OCI-LY7 (cell line): ENCODE measurements around the gene TRIM52. TPM values are rescaled to one million over a fixed set of nuclear protein-coding genes. Genes with fewer than 3 reads are reported as not detected.

ENCODE experiments used
- BruUV-seq: library from RNA; stranded (reverse); fragments of 400-500 nt; replicated peaks from 2 replicates; lab custom pipeline; 2021; lab: Mats Ljungman, UMichigan
- CTCF ChIA-PET: fragments of 300-600 bp; sonication (Branson Sonifier 250); formaldehyde crosslinking; loops from one replicate; lab custom pipeline; 2022; ENCODE audit warnings: antibody characterized with exemption; ENCODE audit not compliant: unreplicated experiment; lab: Charles Lee
- POLR2A ChIA-PET: fragments of 300-600 bp; sonication (Branson Sonifier 250); formaldehyde crosslinking; loops from one replicate; lab custom pipeline; 2022; ENCODE audit warnings: antibody characterized with exemption; lab: Charles Lee
- DNase-seq: peaks from one replicate; pipeline ENCODE4 v3.0.0-alpha.2; 2015; ENCODE audit warnings: low spot score
- H2AFZ ChIP-seq: fragments of 200-600 bp; sonication (generic), shearing (Covaris generic); 2 replicates; pipeline ENCODE4 v1.6.1; 2014; ENCODE audit warnings: mild to moderate bottlenecking, antibody characterized with exemption, low read length, moderate library complexity
- H3K27ac ChIP-seq: fragments of 200-600 bp; sonication (generic); 2 replicates; pipeline ENCODE4 v1.5.1; 2014; ENCODE audit warnings: mixed run types, low read depth, mild to moderate bottlenecking, moderate library complexity, low read length, inconsistent platforms; ENCODE audit not compliant: poor library complexity, severe bottlenecking
- H3K36me3 ChIP-seq: fragments of 200-600 bp; sonication (generic); 2 replicates; pipeline ENCODE4 v1.6.1; 2014; ENCODE audit warnings: mild to moderate bottlenecking, antibody characterized with exemption, low read length, moderate library complexity, mixed read lengths; ENCODE audit not compliant: insufficient read depth
- H3K4me1 ChIP-seq: fragments of 200-600 bp; sonication (generic); 2 replicates; pipeline ENCODE4 v1.5.1; 2014; ENCODE audit warnings: mild to moderate bottlenecking, low read length; ENCODE audit not compliant: insufficient read depth, poor library complexity, severe bottlenecking
- H3K4me2 ChIP-seq: fragments of 200-600 bp; sonication (generic); 2 replicates; pipeline ENCODE4 v1.6.1; 2014; ENCODE audit warnings: mild to moderate bottlenecking, low read length
- H3K4me3 ChIP-seq: fragments of 200-600 bp; sonication (generic); 2 replicates; pipeline ENCODE4 v1.5.1; 2014; ENCODE audit warnings: mild to moderate bottlenecking, low read depth, low read length; ENCODE audit not compliant: poor library complexity, severe bottlenecking
- H3K79me2 ChIP-seq: fragments of 200-600 bp; sonication (generic); 2 replicates; pipeline ENCODE4 v1.6.1; 2016; ENCODE audit warnings: low read depth, mild to moderate bottlenecking, low read length, moderate library complexity, mixed read lengths; ENCODE audit not compliant: insufficient read depth
- H3K9me2 ChIP-seq: fragments of 200-600 bp; sonication (generic); 2 replicates; pipeline ENCODE4 v1.6.1; 2016; ENCODE audit warnings: mild to moderate bottlenecking, low read length, mixed read lengths; ENCODE audit not compliant: insufficient read depth
- H3K9me3 ChIP-seq: fragments of 200-600 bp; sonication (generic); 2 replicates; pipeline ENCODE4 v1.6.1; 2014; ENCODE audit warnings: mild to moderate bottlenecking, mixed run types, low read length, mixed read lengths
- H4K20me1 ChIP-seq: fragments of 200-600 bp; sonication (generic); 2 replicates; pipeline ENCODE4 v1.6.1; 2014; ENCODE audit warnings: mild to moderate bottlenecking, antibody characterized with exemption, low read length, moderate library complexity, mixed read lengths; ENCODE audit not compliant: insufficient read depth
- CTCF ChIP-seq: fragments of 200-600 bp; sonication (generic); conservative IDR thresholded peaks from 2 replicates; pipeline ENCODE4 v1.5.1; 2014; ENCODE audit warnings: mild to moderate bottlenecking, antibody characterized with exemption, low read length, moderate library complexity, mixed read lengths
- EZH2phosphoT487 ChIP-seq: fragments of 200-600 bp; sonication (generic); IDR thresholded peaks from 2 replicates; pipeline ENCODE4 v1.6.1; 2018; ENCODE audit warnings: low read depth, borderline replicate concordance, mild to moderate bottlenecking, mixed run types, antibody characterized with exemption, low read length, moderate library complexity, mixed read lengths
- intact Hi-C: fragments of 100-400 bp; cut with micrococcal nuclease; formaldehyde crosslinking; loops from one replicate; pipeline ENCODE4 v1.10.0; 2022; ENCODE audit not compliant: unreplicated experiment
- total RNA-seq, 2 experiments: library from RNA; depleted of rRNA in 1 of 2; stranded (reverse); fragments of >200 nt in 1 of 2; shearing (Covaris generic) in 1 of 2; gene quantifications; 2 replicates each; pipeline ENCODE4 v1.2.3, GENCODE V29; 2014 to 2022

Gene TRIM52
- total RNA-seq, 2 experiments from 2014 or later: 16.1 to 33.5 TPM

DNA sequence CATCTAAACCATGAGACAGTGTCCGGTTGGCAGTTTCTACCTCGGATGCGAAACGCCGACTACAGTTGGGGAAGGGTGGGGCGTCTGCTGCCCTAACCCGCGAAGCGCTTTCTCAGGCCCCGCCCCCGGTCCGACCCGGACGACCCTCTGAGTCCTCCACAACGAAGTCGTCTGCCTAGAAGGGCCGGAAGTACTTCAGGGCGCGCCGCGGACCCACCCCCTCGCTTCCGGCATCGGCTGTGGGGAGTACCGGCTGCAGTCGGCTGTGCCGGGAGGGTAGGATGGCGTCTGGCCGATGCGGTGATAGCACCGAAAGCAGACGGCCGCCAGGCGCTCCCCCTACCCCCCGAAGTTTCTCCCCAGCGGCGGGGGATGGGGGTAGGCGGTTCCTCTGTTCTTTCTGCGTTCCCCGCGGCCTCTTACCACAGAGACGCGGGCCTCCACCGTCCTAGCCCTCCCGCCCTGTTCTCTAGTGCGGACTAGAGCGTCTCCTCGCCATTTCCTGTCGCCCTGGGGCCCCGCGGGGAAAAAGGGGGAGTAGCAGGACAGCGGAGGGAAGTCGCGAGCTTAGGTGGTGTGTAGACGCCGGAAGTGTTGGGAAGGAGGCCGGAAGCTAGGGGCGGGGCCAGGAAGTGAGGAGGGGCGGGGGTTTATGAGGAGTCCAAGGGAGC lies 37.8 kb downstream of the TRIM52 start, which contains the start of gene TRIM41:
Gene TRIM41 (plus strand): TSS at position 224 of the 671 bp plus-strand sequence. CDS start 719 bp downstream, outside the sequence.
- Histone ChIP-seq H3K9me3 (no peaks in the 10 kb centered on the region), H3K79me2 (peaks cover 34% of the 10 kb centered on the region), H3K27ac (peak within 1 kb of the TSS; percentile 97), H3K4me2 (peak within 1 kb of the TSS; percentile 96), H3K4me1 (peaks cover 47% of the 10 kb centered on the region), H3K4me3 (peak within 1 kb of the TSS; percentile 86), H3K36me3 (peaks cover 31% of the 10 kb centered on the region), H3K9me2 (no peaks in the 10 kb centered on the region), H4K20me1 (peaks cover 5% of the 10 kb centered on the region; the same call in 1 of the 2 replicates), H2AFZ (peak within 1 kb of the TSS; percentile 66; the same call in 1 of the 2 replicates)
- peak; percentile 99 for DNase-seq
- no TSS peak for BruUV-seq
- TF ChIP-seq EZH2phosphoT487 (no peak), CTCF (0 out of 2 replicates have a peak, but pooled peaks have one; percentile 24)
- ChIA-PET CTCF (interaction anchor here (0.6 kb wide), 2 partner anchors 30 to 1623 kb away, joined by 3 to 5 read pairs; no protein-coding TSS in a partner anchor), POLR2A (interaction anchor here (1.0 to 3.6 kb wide), 10 partner anchors 12 to 62 kb away, joined by 3 to 20 read pairs (median 6); partner anchors contain the start of genes RACK1 and TRIM52)
- intact Hi-C loops: loop anchor here (1.0 to 2.0 kb wide), 7 partner anchors 20 to 418 kb away; partner anchors contain the start of genes RACK1, TRIM52 and ZFP62

DNA sequence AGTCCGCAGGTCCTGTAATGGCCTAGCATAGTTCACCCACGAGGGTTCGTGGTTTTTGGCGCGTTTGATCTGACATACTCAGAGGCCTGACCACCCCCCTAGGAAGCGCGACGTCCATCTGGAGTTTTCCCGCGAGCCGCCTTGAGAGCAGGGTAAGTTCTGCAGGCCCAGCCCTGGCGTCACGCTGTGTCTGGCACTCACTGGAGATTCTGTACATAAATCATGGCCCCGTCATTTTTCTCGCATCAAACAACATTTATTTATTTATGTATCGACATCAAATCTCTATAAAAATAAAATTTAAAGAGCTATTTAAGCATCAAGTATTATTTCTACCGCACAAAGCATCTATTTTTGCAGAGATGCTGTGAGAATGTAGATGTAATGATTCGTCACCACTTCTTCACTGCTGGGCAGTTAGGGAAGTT lies 38.3 kb downstream of the TRIM52 start:
- H2AFZ ChIP-seq: peak overlapping the region; percentile 43; the same call in 1 of the 2 replicates
- H3K4me1 ChIP-seq: peaks cover 51% of the 10 kb centered on the region
- no peaks in the 10 kb centered on the region for H3K9me2 ChIP-seq
- H3K36me3 ChIP-seq: peaks cover 25% of the 10 kb centered on the region
- H3K9me3 ChIP-seq: no peaks in the 10 kb centered on the region
- ChIA-PET CTCF (interaction anchor here (1.5 kb wide), 1 partner anchor 25 kb away, joined by 4 read pairs; no protein-coding TSS in a partner anchor), POLR2A (interaction anchor here (0.6 to 3.6 kb wide), 10 partner anchors 16 to 61 kb away, joined by 3 to 20 read pairs (median 6); partner anchors contain the start of gene TRIM52)
- DNase-seq: no peak
- peak overlapping the region; percentile 97 for H3K27ac ChIP-seq
- intact Hi-C loops: loop anchor here (1.0 to 2.0 kb wide), 8 partner anchors 15 to 418 kb away; partner anchors contain the start of genes RACK1, TRIM52 and ZFP62
- peaks cover 34% of the 10 kb centered on the region for H3K79me2 ChIP-seq
- peak overlapping the region; percentile 86 for H3K4me3 ChIP-seq
- peaks cover 5% of the 10 kb centered on the region; the same call in 1 of the 2 replicates for H4K20me1 ChIP-seq
- TF ChIP-seq CTCF (no peak), EZH2phosphoT487 (no peak)
- H3K4me2 ChIP-seq: peak overlapping the region; percentile 88
- BruUV-seq: TSS peak; percentile 96
